GM21786 (cell line): ENCODE data around the gene TMEM178A.

Source experiments
- ATAC-seq: cut with Tn5 transposase; IDR thresholded peaks from one replicate; pipeline ENCODE4 v1.9.1; 2021; ENCODE audit not compliant: unreplicated experiment

Gene TMEM178A

DNA sequence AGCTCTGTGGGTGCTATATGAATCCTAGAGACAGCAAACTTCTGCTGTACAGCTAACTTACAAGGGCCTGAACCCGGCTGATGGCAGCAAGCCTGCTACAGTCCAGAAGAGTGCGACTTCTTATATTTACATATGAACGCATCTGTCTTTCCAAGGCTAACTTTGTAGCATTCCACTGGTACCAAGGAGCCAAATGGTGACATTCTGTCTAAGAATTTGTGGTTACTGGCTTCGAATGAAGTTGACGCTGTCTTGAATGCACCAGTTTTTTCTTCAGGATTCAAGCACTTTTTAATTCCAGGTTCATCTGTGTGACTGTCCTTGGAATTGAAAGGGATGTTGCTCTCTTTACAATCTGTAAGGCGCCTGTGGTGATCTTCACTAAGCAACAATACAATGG, 70.9 kb downstream of the TMEM178A start:
- no peak for ATAC-seq

- no peak for ATAC-seq
These were observed 71.9 kb downstream of the TMEM178A start for GRCh38 chr2:39737661-39738060.

GRCh38 chr2:39738936-39739335, 73.2 kb downstream of the TMEM178A start:
- no peak for ATAC-seq

DNA sequence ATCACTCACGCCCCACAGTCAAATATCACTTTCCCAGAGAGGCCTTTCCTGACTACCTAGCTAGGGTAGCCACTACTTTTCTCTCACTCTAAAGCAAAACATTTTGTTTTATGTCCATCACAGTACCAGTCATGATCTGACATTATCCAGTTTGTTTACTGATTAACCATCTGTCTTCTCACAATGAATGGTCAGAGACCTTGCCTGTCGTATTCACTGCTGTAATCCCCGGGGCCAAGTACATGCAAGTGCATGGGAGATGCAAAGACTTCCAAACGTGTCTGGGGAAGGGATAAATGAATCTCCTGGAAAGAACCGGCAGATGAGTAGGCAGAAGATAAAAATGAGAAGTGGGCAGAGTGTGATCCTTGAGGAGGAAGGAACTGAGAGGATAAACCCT, 73.7 kb downstream of the TMEM178A start:
- no peak for ATAC-seq

DNA sequence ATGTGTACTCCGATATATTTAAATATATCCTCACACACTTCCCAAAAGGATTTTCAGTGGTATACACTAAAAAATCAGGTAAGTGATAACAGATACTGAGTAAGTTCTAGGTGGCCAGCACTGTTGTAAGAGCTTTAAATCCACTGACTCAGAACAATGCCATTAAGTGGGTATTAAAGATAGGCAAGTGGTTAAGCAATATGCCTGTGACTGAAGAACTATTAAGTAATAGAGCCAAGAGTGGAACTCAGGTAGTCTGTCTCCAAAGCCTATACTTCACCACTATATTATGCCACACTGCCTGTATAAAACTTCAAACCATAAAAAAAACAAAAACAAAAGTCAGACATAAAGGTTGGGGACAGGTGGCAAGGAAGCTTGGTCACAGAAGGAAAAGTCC, 76.2 kb downstream of the TMEM178A start:
- no peak for ATAC-seq

GRCh38 chr2:39743269-39743776, 77.6 kb downstream of the TMEM178A start:
- ATAC-seq: no peak

DNA sequence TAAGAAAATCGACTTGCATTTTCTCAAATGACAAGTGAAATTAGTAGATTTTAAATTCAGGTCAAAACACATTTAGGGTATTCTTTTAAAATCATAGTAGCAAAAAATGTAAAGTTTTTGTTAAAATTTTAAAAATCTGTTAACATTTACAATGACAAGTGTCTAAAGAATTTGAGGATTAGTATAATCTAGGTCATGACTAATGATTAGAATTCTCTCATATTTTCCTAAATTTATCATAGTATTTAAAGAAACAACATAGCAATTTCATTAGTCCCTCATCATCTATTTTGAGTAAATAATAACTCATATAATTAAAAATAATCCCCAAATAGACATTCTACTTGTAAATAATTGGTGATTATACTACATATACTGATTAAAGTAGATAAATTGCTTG, 89.7 kb downstream of the TMEM178A start:
- no peak for ATAC-seq

DNA sequence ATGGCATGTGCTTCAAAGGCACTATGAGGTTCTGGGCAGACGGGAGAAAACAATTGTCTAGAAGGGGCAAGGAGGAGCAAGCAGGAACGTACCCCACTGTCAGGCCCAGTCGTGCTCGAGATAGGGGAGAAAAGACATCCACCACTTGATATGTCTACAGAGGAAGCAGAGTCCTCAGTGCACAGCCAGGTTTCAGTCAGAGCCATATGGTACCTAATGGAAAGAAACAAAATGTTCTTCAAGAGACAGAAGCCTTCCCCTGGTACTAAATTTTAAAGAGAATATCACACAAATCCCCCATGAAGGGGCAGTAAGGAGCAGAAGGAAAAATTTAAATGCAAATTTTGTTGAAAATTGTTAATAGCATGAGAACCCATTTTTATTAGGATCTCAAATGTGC, 91.4 kb downstream of the TMEM178A start:
- no peak for ATAC-seq

DNA sequence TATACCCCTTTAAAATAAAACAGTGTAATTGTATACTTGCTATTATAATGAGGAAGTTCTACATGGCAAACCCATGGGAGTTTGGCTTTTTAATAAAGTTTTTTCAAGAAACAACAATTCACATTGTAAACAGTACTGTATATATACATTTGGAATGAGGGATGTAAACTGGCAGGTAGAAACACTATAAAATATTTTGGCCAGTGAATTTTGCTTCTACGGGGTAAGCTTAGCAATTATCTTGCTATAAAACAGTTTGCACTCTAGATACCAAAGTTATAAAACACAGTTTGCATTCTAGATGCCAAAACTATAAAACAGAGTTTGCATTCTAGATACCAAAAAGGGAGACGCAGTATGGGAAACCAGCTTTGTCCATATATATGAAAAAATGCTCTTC, 96.7 kb downstream of the TMEM178A start:
- ATAC-seq: no peak
